HG02763 (cell line): ENCODE measurements around the gene USP20.
A peak's percentile ranks its signal among the peaks of the same experiment; 100 is the strongest.

Source experiments
- ATAC-seq: cut with Tn5 transposase; IDR thresholded peaks from one replicate; pipeline ENCODE4 v1.9.1; 2021; ENCODE audit warnings: mild to moderate bottlenecking, moderate library complexity; ENCODE audit not compliant: unreplicated experiment

USP20 gene

DNA sequence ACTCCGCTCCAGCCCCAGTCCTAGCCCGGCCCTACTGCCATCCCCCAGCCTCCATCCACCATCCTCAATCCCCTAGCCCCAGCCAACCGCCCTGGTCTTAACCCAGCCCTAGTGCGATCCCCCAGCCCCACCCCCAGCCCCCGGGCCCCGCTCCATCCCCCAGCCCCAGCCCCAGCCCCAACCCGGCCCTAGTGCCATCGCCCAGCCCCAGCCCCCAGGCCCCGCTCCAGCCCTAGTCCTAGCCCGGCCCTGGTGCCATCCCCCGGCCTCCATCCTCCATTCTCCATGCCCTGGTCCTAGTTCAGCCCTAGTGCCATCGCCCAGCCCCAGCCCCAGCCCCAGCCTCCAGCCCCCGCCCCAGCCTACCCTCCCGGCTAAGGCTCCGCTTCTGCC is 11.7 kb upstream of the USP20 start:
- ATAC-seq = no peak

DNA sequence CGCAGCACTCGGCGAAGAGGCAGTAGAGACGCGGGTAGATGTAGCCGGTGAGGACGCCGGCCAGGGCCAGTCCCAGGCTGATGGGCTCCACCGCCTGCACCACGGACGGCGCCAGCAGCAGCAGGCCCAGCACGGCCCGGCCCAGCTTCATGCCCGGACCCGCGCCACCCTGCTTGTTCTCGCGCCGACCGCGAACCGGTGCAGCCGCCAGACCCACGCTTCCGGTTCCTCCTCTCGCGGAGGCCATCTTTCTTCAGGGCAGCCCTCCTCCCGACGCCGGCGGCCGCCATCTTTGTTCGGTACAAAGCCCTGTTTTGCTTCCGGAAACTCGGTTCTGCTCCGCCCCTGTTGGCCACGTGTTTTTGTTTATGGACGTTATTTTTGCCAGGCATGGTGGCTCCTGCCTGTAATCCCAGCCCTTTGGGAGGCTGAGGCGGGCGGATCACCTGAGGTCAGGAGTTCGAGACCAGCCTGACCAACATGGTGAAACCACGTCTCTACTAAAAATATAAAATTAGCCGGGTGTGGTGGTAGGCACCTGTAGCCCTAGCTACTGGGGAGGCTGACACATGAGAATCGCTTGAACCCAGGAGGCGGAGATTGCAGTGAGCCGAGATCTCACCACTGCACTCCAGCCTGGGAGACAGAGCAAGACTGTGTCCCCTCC is 11.2 kb upstream of the USP20 start, which contains the start of gene TOR1A:
TOR1A (minus strand) TSS at position 202 of the 667 bp plus-strand sequence; CDS start at position 151, 51 bp downstream.
- peak; percentile 88 for ATAC-seq

DNA sequence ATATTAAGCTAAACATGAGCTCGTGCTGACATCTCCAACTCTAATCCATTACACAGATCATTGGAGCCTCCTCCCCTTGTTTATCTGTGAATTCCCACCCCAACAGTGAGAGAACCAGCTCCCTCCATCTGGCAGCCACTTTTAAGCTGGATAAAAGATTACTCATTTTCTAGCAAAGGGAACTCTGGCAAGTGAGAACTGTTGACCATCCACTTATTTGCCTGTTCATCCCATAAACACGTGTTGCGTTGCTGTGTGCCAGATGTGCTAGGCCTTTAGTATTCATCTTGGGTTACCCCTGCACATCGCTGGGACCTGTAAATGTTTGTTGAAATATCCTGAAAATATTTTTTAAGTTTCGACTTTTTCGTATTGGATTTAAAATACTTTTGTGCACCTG is 8.9 kb upstream of the USP20 start:
- ATAC-seq = no peak

DNA sequence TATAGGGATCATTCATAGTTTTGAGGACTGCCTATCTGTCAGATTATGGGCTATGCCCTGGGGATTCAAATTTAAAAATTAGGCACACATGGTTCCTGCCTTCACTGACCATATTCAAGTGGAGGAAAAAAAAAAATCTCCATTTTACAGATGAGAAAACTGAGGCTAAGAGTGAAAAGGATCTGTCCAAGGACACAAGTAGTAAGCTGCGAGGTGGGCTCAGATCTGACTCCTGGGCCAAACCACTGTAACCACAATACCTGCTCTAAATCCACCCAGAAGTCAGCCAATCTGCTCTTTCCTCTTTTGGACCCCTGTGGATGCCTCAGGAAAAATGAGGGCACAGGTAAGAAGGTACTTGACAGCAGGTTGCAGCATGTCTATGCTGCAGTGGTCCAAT is 8.5 kb upstream of the USP20 start:
- no peak for ATAC-seq

DNA sequence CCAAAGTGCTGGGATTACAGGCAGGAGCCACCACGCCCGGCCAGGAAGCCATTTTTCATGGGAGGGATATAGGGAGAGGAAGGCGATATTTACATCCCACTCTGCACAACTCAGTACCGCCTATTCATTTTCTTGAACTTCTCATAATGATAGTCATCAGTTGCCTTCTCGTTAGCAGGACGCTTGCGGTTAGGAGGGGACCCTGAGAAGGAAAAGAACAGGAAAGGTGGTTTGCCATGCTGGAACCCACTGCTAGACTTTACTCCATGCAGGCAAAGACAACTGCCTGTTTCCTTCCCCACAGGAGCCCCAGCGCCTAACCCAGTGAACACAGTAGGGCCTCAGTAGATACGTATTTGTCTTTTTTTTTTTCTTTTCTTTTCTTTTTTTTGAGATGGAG is 7.2 kb upstream of the USP20 start:
- ATAC-seq = no peak

DNA sequence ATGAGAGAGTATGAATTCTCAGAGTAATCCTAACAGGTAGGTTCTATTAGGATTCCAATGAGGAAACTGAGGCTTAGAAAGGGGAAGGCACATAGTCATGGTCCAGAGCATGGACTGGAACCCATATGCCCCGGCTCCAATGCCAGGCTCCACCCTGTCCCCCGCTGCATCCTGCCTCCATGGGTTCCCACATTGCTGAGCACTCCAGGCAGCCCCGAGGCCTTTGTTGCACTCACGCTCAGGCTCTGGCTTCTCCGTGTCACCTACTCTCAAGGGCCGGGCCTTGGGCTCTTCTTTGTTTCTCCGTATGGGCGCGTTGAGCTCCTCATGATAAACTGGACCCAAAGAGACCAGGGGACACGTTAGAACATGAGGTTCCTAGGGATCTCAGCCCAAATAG is 6.3 kb upstream of the USP20 start:
- no peak for ATAC-seq

DNA sequence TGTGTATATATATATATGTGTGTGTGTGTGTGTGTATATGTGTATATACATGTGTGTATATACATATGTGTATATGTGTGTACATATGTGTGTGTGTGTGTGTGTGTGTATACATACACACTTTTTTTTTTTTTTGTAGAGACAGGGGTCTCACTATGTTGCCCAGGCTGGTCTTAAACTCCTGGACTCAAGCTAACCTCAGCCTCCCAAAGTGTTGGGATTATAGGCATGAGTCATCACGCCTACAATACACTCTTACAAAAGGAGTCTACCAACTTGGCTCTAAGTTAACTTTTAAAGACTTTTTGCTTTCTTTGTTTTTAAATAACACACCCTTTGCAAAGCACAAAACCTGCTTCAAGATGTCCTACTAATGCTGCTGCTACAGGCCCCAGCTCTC is 2.3 kb upstream of the USP20 start:
- no peak for ATAC-seq

DNA sequence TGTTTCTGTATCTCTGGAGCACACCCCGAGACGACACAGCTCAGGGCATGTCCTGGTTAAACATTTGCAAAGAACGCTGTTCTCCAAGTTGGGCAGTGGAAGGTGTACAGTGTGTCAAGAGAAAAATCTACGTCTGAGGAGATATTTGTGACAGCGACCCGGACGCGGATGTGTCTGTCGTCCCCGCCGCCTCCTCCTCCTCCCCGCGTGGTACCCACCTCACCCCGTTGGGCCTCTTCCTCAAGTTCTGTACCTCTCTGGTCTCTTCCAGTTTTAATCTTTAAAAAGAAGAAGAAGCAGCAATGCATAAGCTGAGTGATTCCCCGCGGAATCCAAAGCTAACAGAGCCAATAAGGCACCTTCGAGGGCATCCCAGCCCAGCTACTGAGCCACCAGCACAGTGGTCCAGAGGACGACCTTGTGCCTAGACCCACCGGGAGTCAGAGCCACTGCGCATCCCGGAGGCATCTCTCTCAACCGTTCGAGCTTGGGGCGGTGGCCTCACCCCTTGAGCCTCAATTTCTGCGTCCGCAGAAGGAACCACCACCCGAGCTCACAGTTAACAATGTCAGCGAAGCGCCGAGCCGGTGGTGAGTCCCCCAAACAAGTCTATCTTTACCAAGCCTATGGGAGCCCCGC is 650 bp upstream of the USP20 start:
- peak; percentile 1 for ATAC-seq

DNA sequence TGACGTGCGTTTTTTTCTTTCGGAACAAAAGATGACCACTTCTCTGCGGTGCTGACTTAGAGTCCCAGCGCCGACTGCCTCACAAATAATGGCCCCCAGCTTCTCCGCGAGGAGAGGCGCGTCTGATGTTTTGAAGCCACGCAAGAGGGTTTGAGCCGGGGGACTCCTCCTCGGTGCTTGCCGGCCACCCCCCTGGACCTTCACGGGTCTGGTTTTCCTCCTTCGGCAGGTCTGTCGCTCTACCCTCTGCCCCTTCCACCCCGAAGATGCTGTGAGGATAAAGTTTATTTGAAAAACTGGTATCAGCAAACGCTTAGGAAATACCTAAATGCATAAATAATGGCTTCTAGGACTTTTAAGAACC is 584 bp downstream of the USP20 start:
- ATAC-seq = peak; percentile 1

DNA sequence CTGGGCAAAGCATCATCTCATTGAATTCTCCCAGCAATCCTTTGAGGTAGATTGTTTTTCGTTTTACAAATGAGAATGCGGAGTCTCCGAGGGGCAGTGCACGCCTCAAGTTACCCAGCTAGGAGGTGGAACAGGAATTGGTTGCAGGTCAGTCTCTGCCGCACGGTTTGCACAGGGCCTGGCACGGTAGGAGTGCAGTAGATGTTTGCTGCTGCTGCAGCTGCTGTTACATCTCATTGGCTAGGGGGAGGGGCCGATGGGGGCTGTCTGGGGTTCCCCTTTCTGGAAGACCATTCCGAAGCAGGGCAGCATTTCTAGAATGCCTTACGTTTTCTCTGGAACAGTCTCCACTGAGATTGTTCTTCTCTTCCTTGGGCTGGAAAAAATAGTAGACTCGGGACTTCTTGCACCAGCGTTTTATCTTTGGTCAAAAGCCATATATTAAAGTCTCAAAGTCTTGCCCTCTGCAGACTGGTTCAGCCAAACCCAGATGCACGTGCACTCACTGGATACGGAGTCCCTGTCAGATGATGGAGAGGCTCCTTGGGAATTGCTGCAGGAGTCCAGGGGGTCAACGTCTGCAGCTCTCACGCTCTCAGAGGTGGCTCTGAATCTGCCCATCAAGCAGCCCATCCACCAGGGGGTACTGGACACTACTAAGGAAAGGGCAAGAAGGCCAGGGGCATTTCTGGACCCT is 1.2 kb downstream of the USP20 start:
- ATAC-seq = no peak

DNA sequence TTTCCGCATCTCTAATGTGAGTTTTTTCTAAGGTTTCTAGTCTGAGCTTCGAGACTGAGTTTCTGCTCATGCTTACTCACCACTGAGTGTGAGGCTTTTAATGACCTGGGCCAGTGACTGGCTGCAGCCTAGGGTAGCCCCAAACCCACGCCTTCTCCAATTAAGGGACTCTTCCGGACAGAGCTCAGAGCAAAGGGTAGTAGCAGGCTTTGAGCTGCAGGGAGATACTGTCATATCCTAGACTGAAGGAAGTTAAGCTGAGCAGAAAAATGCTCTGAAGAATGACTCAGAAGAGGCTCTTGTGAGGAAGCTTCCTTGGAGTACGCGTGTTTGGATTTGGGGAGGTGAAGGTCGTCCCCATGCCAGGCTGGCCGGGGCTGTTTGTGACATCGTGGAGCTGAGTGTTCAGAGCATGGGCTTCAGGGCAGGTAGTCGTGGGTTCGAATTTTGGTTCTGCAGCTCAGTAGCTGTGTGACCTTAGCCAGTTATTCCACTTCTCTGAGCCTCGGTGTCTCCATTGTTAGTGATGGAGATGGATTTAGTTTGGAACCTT is 3.5 kb downstream of the USP20 start:
- ATAC-seq = no peak

DNA sequence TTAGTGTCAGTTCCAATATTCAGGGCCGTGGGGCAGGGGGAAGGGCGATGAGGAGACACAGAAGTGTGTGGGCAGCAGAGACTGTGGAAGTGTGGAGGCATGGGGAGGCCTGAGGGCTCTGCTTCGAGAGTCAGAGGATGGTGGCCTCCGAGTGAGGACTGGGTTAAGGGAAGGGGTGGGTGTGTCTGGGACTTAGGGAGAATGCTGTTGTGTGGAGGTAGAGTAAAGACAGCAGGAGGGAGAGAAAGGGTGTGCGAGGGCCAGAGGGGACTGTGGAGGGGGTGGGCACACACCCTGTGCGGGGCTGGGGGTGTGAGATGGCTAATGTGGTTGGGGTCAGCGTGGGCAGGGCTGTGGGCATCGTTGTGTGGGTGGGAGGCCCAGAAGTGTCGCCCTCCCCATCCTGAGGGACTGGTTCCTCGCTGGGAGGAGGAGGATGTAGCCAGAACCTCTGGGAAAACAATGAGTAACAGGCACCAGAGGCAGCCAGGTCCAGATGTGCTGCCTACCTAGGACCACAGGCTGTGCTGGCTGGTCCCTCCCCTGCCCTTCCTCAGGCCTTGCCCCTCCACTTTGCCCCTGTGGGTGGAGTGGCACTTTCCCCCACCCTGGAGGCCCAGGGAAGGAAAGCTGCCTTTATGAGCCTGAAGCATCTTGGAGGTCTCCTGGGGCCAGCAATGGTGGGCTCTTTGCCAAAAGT is 4.2 kb downstream of the USP20 start:
- no peak for ATAC-seq

DNA sequence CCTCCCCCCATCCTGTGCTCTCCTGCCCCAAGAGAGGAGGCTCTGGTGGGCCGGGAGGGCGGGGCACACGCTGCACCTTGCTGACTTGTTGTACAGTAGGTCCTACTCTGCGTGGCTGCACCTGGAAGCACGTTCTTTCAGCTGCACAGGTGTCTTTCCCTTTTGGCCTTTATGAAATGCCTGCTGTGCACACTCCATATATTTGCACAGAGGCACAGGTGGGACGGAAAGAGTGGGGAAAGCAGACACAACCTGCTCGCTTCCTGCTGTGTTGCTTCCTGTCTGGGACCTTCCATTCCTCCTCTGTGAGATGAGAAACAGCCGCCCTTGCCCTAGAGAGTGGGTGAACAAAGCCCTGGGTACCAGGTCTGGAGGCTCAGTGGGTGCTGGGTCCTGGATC is 4.8 kb downstream of the USP20 start:
- ATAC-seq = no peak

DNA sequence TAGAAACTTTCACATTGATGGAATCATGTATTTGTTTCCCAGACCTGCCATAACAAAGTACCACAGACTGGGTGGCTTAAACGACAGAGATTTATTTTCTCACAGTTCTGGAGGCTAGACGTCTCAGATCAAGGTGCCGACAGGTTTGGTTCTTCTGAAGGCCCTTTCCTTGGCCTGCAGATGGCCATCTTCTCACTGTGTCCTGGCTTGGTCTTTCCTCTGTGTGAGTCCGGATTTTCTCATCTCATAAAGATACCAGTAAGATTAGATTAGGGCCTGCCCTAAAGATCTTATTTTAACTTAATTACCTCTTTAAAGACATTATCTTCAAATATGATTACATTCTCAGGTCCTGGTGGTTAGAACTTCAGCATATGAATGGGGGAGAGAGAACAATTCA is 5.8 kb downstream of the USP20 start:
- no peak for ATAC-seq

DNA sequence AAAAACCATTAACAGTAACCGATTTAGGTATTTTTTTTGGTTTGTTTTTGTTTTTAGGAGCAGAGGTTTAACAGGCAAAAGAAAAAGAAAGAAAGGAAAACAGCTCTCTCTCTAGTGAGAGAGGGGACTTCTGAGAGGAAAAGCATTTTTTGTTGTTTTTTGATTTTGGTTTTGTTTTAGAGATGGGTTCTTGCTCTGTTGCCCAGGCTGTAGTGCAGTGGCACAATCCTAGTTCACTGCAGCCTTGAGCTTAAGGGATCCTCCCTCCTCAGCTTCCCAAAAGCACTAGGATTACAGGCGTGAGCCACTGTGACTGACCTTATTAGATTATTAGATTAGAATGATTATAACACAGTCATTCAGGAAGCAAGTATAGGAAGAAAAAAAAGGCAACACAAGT is 10.1 kb downstream of the USP20 start:
- no peak for ATAC-seq

DNA sequence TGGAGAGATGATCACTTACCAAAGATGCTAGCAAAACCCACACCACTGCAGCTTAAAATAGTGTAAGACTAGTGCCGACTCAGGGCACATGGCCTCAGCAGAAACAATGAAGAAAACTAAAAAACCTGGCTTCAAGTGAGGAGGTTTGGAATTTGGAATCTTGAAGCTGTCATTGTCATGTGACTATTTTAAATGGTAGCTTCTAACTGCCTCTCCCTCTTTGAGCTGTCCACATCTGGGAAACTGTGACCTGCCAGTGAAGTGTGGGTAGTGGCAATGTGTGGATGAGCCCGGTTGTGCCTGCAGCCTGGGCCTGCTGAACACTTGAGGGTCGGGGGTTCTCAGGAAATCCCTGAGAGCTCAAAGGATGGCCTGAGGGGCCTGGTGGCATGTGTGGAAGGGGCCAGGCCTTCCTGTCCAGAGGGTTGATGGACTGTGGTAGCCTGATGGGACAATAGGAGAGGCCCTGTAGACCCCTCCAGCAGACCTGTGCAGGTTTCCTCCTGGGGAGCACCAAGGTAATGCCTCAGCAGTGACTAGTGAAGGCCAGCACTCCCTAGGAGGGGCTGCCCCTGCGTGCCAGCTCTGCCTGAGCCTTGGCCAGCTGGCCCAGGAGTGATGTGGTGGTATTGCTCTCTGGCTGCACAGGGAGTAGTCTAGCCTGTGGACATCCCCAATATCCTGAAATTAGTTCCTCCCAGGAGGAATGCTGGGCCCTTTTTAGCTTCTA is 13.6 kb downstream of the USP20 start:
- no peak for ATAC-seq

DNA sequence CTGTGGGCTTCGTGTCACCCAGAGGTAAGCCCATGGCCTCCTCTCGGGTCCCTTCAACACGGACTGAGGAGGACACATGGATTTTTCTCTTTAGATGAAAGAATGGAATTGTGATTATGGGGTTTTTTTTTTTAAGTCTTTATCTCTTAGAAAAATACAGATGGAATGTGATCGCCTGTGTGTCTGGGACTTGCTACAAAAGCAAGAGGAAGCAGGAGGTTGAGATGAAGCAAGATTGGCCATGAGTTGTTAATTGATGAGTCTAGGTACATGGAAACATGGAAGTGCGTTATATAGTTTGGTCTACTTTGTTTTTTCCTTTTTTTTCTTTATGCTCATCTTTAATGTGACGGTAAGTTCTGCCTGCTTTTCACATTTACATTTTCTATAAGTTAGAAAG is 14.6 kb downstream of the USP20 start:
- ATAC-seq = no peak

DNA sequence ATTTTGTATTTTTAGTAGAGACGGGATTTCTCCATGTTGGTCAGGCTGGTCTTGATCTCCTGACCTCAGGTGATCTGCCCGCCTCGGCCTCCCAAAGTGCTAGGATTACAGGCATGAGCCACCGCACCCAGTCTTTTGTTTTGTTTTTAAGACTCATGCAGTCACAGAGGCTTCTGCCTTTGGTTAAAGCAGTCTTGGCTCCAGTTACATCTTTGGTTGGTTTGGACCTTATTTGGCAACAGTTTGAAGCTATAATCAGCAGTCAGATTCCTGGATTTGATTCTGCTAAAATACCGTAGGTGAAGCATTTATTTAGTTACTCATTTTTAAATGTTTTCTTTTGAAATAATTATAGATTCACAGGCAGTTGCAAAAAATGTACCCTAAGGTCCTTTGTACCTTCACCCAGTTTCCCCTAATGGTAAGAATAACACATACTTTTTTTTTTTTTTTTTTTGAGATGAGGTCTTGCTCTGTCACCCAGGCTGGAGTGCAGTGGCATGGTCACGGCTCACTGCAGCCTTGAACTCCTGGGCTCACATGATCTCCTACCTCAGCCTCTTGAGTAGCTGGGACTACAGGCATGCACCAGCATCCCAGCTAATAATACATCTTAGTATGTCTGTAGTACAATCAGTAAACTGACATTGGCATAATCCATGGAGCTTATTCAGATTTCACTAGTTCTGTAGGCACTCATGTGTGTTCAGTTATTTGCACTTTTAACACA is 15.7 kb downstream of the USP20 start:
- no peak for ATAC-seq

DNA sequence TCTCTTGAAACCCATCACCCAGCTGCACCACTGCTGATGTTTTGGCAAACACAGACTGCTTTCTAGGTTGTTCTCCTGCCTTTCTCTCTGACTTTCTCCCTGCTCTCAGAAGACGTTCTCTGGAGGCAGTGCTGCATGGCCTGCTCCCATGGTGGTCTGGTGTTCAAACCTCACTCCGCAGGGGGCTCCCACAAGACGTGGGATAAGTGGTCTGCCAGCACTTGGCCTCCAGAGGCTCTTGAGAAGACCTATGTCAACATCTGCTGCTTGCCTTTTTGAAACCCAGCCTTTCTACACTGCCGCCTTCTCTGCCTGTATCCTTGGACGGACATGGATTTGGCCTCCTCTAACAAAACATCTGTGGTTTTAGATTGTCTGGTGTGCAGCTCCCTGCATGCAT is 16.6 kb downstream of the USP20 start:
- ATAC-seq = no peak

DNA sequence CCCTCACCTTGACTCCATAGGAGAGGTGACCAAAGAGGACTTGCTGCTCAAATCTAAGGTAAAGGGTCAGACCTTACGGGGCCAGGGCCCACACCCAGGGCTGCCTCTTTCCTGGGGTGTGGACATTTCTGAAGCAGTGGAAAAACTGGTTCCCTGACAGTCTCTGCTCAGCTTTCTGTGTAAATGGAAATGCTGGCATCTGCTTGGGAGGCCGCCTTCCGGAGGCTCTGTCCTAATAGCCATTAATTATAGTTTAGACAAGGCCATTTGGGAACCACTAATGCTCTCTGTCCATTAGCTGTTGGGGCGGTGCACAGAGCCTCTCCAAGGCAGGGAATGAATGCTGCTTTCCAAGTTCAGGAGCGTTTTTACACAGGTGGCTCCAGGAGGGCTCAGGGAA is 17.3 kb downstream of the USP20 start:
- ATAC-seq = no peak
